Measurements from ENCODE around the gene RNF208.

DNA sequence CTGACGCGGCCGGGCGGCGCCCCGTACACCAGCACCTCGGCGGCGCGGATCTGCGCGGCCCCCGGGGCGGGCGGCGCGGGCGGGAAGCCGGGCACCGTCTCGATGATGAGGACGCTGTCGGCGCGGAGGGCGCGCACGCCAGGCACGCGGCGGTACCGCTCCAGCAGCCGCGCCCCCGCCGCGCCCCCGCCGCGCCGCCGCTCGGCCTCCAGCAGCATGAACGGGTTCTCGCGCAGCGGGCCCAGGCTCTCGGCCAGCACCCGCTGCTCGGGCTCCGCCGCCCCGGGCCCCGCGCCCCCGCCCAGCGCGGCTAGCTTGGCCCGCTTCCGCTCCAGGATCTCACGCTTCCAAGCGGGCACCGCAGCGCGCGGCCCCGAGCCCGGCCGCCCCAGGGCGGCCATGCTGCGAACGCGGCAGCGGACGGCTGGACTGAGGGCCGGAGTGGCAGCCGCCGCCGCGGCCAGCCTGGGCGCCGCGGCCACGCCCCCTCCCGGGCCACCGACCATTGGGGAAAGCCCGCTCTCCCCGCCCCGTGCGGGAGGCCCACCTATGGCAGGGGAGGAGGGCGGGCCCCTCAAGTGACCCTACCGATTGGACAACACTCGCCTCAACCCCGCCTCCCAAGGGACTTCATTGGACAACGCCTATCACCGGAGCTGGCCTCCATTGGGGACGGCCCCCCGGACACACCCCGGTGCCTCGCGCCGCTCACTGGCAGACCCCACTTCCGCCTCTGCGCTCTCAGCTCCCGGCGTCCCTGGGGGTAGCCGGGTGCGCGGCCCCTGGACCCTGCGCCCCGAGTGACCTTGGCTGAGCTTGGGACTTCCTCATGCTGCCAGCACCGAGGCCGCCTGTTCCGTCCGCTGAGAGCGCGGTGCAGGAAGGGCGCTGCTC lies 21.5 kb downstream of the RNF208 start, which contains the start of gene TPRN:
- TF ChIP-seq, protein P1, sequence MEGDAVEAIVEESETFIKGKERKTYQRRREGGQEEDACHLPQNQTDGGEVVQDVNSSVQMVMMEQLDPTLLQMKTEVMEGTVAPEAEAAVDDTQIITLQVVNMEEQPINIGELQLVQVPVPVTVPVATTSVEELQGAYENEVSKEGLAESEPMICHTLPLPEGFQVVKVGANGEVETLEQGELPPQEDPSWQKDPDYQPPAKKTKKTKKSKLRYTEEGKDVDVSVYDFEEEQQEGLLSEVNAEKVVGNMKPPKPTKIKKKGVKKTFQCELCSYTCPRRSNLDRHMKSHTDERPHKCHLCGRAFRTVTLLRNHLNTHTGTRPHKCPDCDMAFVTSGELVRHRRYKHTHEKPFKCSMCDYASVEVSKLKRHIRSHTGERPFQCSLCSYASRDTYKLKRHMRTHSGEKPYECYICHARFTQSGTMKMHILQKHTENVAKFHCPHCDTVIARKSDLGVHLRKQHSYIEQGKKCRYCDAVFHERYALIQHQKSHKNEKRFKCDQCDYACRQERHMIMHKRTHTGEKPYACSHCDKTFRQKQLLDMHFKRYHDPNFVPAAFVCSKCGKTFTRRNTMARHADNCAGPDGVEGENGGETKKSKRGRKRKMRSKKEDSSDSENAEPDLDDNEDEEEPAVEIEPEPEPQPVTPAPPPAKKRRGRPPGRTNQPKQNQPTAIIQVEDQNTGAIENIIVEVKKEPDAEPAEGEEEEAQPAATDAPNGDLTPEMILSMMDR (IDR thresholded peaks at IDR 0.05; ENCODE audit: low read length), result no peak
- TF ChIP-seq EZH2 (IDR thresholded peaks at IDR 0.05; ENCODE audit: borderline replicate concordance, low read length), result no peak
